Measurements from ENCODE around the gene MLLT1. TPM values are rescaled to one million over a fixed set of nuclear protein-coding genes. Genes with fewer than 3 reads are reported as not detected.
A peak's percentile ranks its signal among the peaks of the same experiment; 100 is the strongest.

MLLT1 gene
- total RNA-seq, 1 donor: 16.6 TPM

GRCh38 chr19:6250909-6251308 lies 28.9 kb downstream of the MLLT1 start:
- TF ChIP-seq CTCF (IDR thresholded peaks at IDR 0.05; ENCODE audit: insufficient read depth, low read length): no peak
- H3K4me3 ChIP-seq (ENCODE audit: low read depth, low read length): no peak overlapping the region
- DNase-seq (ENCODE audit: low read depth): no peak

- no peak for TF ChIP-seq CTCF (IDR thresholded peaks at IDR 0.05; ENCODE audit: insufficient read depth, low read length)
- peak; percentile 74 for DNase-seq (ENCODE audit: low read depth)
- H3K4me3 ChIP-seq (ENCODE audit: low read depth, low read length): no peak overlapping the region
Observed at GRCh38 chr19:6250024-6250615, 29.7 kb downstream of the MLLT1 start.

DNA sequence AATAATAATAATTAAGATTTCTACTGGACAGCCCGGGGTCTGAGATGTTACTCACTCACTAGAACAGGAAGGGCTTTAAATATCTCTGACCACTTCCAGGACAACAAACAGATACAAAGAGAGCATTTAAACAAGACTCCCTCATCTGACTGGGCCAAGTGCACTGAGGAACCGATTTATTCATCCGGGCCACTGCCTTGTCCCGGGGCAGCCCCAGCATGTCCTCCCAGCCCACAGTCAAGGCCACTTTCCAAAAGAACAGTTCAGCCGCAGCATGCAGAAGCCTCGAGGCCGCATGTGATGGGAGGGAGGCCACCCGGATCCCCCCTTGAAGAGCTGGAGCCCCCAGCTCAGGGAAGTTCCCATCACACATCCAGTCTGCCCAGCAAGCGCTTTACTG lies 30.5 kb downstream of the MLLT1 start:
- H3K4me3 ChIP-seq (ENCODE audit: low read depth, low read length): no peak overlapping the region
- no peak for TF ChIP-seq CTCF (IDR thresholded peaks at IDR 0.05; ENCODE audit: insufficient read depth, low read length)
- DNase-seq (ENCODE audit: low read depth): no peak

DNA sequence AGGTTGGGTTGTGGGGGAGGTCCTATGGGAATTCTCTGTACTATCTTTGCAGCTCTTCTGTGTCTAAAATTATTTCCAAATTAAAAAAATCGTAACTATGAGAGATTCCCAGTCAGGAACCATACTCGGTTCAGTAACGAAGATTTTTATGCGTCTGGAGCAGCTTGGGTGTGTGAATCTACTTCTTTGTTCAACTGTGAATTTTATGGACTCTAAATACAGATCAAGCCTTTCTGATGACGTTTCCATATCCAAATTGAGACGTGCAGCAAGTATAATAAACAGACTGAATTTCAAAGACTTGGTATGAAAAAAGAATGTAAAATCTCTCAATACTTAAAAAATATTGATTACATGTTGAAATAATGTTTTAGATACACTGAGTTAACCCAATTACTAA lies 30.9 kb downstream of the MLLT1 start:
- H3K4me3 ChIP-seq (ENCODE audit: low read depth, low read length): no peak overlapping the region
- DNase-seq (ENCODE audit: low read depth): no peak
- TF ChIP-seq CTCF (IDR thresholded peaks at IDR 0.05; ENCODE audit: insufficient read depth, low read length): no peak

- TF ChIP-seq CTCF (IDR thresholded peaks at IDR 0.05; ENCODE audit: insufficient read depth, low read length): no peak
- no peak overlapping the region for H3K4me3 ChIP-seq (ENCODE audit: low read depth, low read length)
- DNase-seq (ENCODE audit: low read depth): no peak
Observed at GRCh38 chr19:6248341-6248740, 31.4 kb downstream of the MLLT1 start.

GRCh38 chr19:6247007-6247288 lies 32.8 kb downstream of the MLLT1 start:
- no peak for DNase-seq (ENCODE audit: low read depth)
- no peak overlapping the region for H3K4me3 ChIP-seq (ENCODE audit: low read depth, low read length)
- no peak for TF ChIP-seq CTCF (IDR thresholded peaks at IDR 0.05; ENCODE audit: insufficient read depth, low read length)
